PC-9 (cell line): Measurements from ENCODE around the gene TMEM217. TPM values are rescaled to one million over a fixed set of nuclear protein-coding genes. Genes with fewer than 3 reads are reported as not detected.

Experiments used
- BruUV-seq: library from RNA; stranded (reverse); fragments of 400-500 nt; replicated peaks from 2 replicates; lab custom pipeline; 2021; lab: Mats Ljungman, UMichigan
- CTCF ChIA-PET: fragments of 300-600 bp; sonication (Branson Sonifier 250); formaldehyde crosslinking; loops from one replicate; lab custom pipeline; 2022; ENCODE audit warnings: antibody characterized with exemption; lab: Charles Lee
- POLR2A ChIA-PET: fragments of 300-600 bp; sonication (Branson Sonifier 250); formaldehyde crosslinking; loops from one replicate; lab custom pipeline; 2022; ENCODE audit warnings: antibody characterized with exemption; ENCODE audit not compliant: unreplicated experiment; lab: Charles Lee
- DNase-seq, 2 experiments: peaks; one replicate each; pipeline versions ENCODE4 v3.0.0 to v3.0.0-alpha.2; 2015 to 2022; ENCODE audit warnings: mixed read lengths in 1 of 2
- H2AFZ ChIP-seq: fragments of 200-600 bp; sonication (generic); 2 replicates; pipeline ENCODE4 v1.8.1; 2017; ENCODE audit warnings: antibody characterized with exemption
- H3F3A ChIP-seq: fragments of 200-600 bp; sonication (generic); 2 replicates; pipeline ENCODE4 v1.8.1; 2017; ENCODE audit warnings: antibody characterized with exemption, mild to moderate bottlenecking, low read depth; ENCODE audit not compliant: insufficient read depth
- H3K27ac ChIP-seq: fragments of 200-600 bp; sonication (generic); 2 replicates; pipeline ENCODE4 v1.6.1; 2016; ENCODE audit warnings: mixed run types
- H3K27me3 ChIP-seq: fragments of 200-600 bp; sonication (generic); 2 replicates; pipeline ENCODE4 v1.6.1; 2016; ENCODE audit warnings: low read depth, mixed run types; ENCODE audit not compliant: insufficient read depth
- H3K36me3 ChIP-seq: fragments of 200-600 bp; sonication (generic); 2 replicates; pipeline ENCODE4 v1.6.1; 2016; ENCODE audit warnings: low read depth, mixed run types
- H3K4me1 ChIP-seq: fragments of 200-600 bp; sonication (generic); replicated peaks from 2 replicates; pipeline ENCODE4 v1.6.1; 2016; ENCODE audit warnings: mixed run types; ENCODE audit not compliant: insufficient read depth
- H3K4me2 ChIP-seq: fragments of 200-600 bp; sonication (generic); 2 replicates; pipeline ENCODE4 v1.6.1; 2017; ENCODE audit warnings: mixed run types
- H3K4me3 ChIP-seq: fragments of 200-600 bp; sonication (generic); 2 replicates; pipeline ENCODE4 v1.6.1; 2016; ENCODE audit warnings: mixed run types
- H3K79me2 ChIP-seq: fragments of 200-600 bp; sonication (generic); 2 replicates; pipeline ENCODE4 v1.6.1; 2017; ENCODE audit warnings: low read depth, mixed run types
- H3K9me2 ChIP-seq: fragments of 200-600 bp; sonication (generic); 2 replicates; pipeline ENCODE4 v1.8.1; 2017; ENCODE audit warnings: mild to moderate bottlenecking; ENCODE audit not compliant: insufficient read depth
- H3K9me3 ChIP-seq: fragments of 200-600 bp; sonication (generic); 2 replicates; pipeline ENCODE4 v1.8.1; 2016; ENCODE audit warnings: low read depth; ENCODE audit not compliant: insufficient read depth
- H4K20me1 ChIP-seq: fragments of 200-600 bp; sonication (generic); 2 replicates; pipeline ENCODE4 v1.8.1; 2017; ENCODE audit not compliant: insufficient read depth
- CTCF ChIP-seq: fragments of 200-600 bp; sonication (generic); conservative IDR thresholded peaks from 2 replicates; pipeline ENCODE4 v1.6.1; 2017; ENCODE audit warnings: mixed run types, antibody characterized with exemption, mild to moderate bottlenecking, moderate library complexity
- EZH2 ChIP-seq: fragments of 200-600 bp; sonication (generic); IDR thresholded peaks from 2 replicates; pipeline ENCODE4 v1.8.0; 2017; ENCODE audit warnings: antibody characterized with exemption, low read depth
- intact Hi-C: fragments of 100-400 bp; cut with micrococcal nuclease; formaldehyde crosslinking; loops from one replicate; pipeline ENCODE4 v1.10.0; 2022; ENCODE audit not compliant: unreplicated experiment
- total RNA-seq: library from RNA; stranded (reverse); gene quantifications from 2 replicates; pipeline ENCODE4 v1.2.3, GENCODE V29; 2021

Gene TMEM217
- total RNA-seq, 1 experiment from 2014 or later, result 4.9 TPM

GRCh38 chr6:37254881-37255280, 3.1 kb downstream of the TMEM217 start:
- no peaks in the 10 kb centered on the region for H3K36me3 ChIP-seq
- no peak for DNase-seq
- no peaks in the 10 kb centered on the region for H3K27me3 ChIP-seq
- peaks cover 21% of the 10 kb centered on the region for H3K79me2 ChIP-seq
- peaks cover 10% of the 10 kb centered on the region; the same call in 1 of the 2 replicates for H3F3A ChIP-seq
- H3K4me1 ChIP-seq, result peaks cover 25% of the 10 kb centered on the region; the same call in 1 of the 2 replicates
- no peaks in the 10 kb centered on the region for H3K9me2 ChIP-seq
- H3K4me2 ChIP-seq, result no peak overlapping the region
- intact Hi-C loops, result no loop called here
- no peak overlapping the region for H2AFZ ChIP-seq
- H3K9me3 ChIP-seq, result no peaks in the 10 kb centered on the region; the same call in 1 of the 2 replicates
- H3K4me3 ChIP-seq, result no peak overlapping the region
- BruUV-seq, result no TSS peak
- H4K20me1 ChIP-seq, result no peaks in the 10 kb centered on the region
- H3K27ac ChIP-seq, result no peak overlapping the region
- POLR2A ChIA-PET, result no interaction called here
- no peak for TF ChIP-seq EZH2
- no peak for TF ChIP-seq CTCF
- CTCF ChIA-PET, result no interaction called here

- intact Hi-C loops, result no loop called here
- no peaks in the 10 kb centered on the region for H3K27me3 ChIP-seq
- H3K9me3 ChIP-seq, result no peaks in the 10 kb centered on the region; the same call in 1 of the 2 replicates
- ChIA-PET CTCF (interaction anchor here (0.6 kb wide), 1 partner anchor 117 kb away, joined by 5 read pairs; no protein-coding TSS in a partner anchor), POLR2A (no interaction called here)
- no peaks in the 10 kb centered on the region for H3K9me2 ChIP-seq
- H3F3A ChIP-seq, result peaks cover 6% of the 10 kb centered on the region; the same call in 1 of the 2 replicates
- H2AFZ ChIP-seq, result no peak overlapping the region
- H3K27ac ChIP-seq, result no peak overlapping the region
- no peak overlapping the region for H3K4me3 ChIP-seq
- H3K4me1 ChIP-seq, result peaks cover 12% of the 10 kb centered on the region; the same call in 1 of the 2 replicates
- H3K36me3 ChIP-seq, result no peaks in the 10 kb centered on the region
- no peak for DNase-seq
- H4K20me1 ChIP-seq, result no peaks in the 10 kb centered on the region
- no peak overlapping the region for H3K4me2 ChIP-seq
- TF ChIP-seq EZH2 (no peak), CTCF (no peak)
- H3K79me2 ChIP-seq, result peaks cover 8% of the 10 kb centered on the region
- BruUV-seq, result no TSS peak
Measured at GRCh38 chr6:37253486-37254007, 4.4 kb downstream of the TMEM217 start.

- Histone ChIP-seq H3F3A (no peaks in the 10 kb centered on the region), H3K4me1 (0 out of 2 replicates have a peak, but pooled peaks cover 2% of the 10 kb centered on the region), H3K36me3 (no peaks in the 10 kb centered on the region), H3K4me2 (no peak overlapping the region), H3K79me2 (no peaks in the 10 kb centered on the region), H4K20me1 (no peaks in the 10 kb centered on the region), H3K4me3 (no peak overlapping the region), H3K27ac (no peak overlapping the region), H3K9me2 (no peaks in the 10 kb centered on the region), H2AFZ (no peak overlapping the region), H3K27me3 (no peaks in the 10 kb centered on the region), H3K9me3 (no peaks in the 10 kb centered on the region; the same call in 1 of the 2 replicates)
- intact Hi-C loops, result no loop called here
- POLR2A ChIA-PET, result no interaction called here
- BruUV-seq, result no TSS peak
- TF ChIP-seq CTCF (no peak), EZH2 (no peak)
- no peak for DNase-seq
- CTCF ChIA-PET, result no interaction called here
Measured at GRCh38 chr6:37251211-37251780, 6.6 kb downstream of the TMEM217 start.
